HG03442 (cell line): Measurements from ENCODE around the gene MED17.

ENCODE experiments used
- ATAC-seq: cut with Tn5 transposase; IDR thresholded peaks from one replicate; pipeline ENCODE4 v1.9.1; 2021; ENCODE audit warnings: mild to moderate bottlenecking, moderate library complexity; ENCODE audit not compliant: unreplicated experiment

The MED17 gene

DNA sequence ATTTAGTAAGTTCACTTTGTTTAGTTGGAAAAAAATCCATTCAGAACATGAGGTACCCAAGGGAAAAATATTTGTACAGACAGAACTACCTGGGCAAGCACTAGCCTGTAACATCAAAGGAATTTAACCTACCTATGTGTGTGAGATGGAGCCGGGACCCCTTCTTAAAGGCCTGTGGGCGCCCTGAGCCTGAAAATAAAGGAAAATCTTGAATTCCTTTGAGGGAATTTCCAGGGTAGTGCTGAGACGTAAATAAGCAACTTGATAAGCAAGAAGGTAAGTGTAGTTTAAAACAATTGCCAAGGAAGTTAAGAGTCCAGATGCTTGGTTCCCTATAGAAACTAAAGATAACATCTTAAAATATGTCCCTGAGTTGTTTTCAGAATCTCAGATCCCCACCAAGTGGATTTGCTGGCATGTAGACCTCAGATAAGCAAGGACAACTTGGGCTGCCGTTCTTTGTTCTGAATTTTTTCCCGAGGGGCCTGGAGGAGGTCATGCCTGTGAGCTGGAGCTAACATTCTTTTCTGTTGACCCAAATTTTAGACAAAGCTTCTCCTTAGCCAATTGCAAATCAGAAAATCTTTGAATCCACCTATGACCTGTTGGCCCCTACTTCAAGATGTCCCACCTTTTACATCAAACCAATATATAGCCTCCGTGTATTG lies 31.0 kb downstream of the MED17 start:
- no peak for ATAC-seq

DNA sequence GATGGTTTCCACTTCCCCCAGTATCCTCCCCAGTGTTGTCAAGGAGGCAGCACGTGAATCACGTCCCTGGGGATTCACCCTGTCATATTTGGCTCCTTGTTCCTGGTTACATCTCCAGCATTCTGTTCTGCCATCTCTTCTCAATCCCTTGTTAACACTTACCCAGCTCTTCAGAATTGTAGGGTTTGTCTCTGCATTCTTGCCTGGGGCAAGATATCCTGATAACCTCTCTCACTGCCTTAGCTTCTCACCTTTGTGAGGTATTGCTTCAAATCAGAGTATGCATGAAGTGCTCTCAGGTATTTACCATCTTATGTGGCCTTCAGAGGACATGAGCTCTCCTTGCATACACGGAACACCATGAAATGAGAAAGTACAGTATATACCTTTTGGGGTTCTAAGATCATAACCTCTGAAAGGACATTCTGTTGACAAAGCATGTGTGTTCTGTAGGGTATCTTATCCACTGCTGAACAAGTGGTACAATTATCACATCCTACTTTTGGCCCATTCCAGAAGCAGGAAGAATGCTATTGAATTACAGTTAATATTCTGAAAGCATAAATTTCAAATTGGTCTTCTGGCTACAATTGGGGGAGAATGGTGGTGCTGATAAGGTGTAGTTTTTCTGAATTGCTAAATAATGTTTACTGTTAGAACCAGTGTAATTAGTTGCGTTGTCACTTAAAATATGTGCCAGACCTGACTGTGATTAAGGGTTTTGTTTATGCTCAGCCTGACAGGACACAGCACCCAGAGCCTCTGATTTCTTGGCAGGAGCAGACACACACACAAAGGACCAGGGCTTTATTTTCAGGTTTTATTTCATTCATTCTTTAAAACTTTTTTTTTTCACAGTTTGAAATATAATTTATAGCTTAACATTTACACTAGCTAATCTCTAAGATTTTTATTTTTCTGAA lies 33.6 kb downstream of the MED17 start:
- no peak for ATAC-seq

DNA sequence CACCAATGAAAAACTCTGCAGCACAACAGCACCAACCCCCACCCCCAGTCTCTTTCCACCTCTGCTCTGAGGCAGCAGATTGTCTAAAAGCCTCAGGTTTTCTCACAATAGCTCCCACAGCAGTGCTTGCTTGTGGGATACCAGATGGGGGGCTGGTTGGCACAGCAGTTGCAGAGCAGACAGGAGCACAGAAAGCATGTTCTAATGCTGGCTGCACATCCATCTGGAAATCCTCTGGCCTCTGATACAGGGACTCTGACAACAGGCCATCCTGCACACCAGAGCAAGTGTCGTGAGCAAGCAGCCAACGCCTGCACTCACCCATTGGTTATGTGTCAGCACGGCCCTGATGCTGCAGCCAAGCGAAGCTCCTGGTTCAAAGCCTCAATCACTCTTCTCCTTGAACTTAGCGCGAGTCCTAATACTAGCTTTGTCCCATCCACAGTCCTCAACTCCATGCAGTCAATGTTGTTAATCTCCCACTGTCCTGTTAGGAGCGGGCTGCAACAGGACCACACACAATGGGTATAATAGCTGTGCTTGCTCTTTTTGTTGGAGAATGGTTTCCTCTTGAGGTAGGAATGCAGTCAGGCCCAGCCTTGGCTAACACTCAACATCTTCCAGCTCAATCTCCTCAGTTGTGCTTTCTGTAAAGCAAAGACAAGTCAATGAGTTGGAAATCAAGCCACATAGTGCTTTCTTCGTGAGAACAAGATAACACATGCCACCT lies 36.0 kb downstream of the MED17 start:
- no peak for ATAC-seq

DNA sequence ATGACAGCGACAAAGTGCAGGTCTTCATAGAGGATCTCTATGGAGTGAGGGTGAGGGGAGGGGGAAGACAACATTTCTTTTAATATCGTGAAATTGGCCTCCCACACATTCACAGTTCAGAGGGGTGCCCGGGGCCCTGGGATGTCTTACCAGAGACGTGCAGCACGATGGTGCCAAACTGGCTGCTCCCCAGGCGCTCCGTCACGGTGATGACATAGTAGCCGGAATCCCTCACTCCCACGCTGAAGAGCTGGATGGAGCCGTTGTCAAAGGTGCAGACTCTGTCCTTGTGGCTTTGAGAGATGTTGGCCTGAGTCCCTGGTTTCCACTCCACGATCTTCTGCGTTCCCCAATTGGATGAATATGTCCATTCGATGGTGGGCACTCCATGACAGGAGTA lies 36.8 kb downstream of the MED17 start:
- no peak for ATAC-seq

DNA sequence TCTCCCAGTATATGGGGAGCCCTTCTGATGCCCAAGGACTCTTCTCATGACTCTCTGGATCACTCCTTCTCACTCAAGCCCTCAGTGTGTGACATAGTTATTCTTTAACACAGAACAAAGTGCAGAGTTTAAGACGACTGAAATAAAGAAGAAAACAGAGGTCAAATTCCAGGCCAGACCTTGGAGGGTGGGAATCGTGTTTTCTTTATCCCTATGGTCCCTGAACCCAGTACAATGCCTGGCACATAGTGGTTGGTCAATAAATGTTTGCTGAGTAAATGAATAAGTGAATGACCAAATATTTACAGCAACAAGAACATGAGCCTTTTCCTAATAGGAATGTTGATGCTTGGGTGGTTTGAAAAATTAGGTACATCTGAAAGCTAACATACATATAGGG lies 37.5 kb downstream of the MED17 start:
- no peak for ATAC-seq

DNA sequence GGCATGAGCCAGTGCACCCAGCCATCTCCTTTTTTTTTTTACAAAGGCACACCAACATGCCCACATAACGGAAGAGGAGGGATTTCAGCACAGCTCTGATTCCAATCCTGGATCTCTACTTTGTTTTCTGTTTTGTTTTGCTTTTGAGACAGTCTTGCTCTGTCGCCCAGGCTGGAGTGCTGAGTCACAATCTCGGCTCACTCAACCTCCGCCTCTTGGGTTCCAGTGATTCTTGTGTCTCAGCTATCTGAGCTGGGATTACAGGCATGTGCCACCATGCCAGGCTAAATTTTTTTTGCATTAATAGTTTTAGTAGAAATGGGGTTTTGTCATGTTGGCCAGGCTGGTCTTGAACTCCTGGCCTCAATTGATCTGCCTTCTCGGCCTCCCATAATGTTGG lies 38.3 kb downstream of the MED17 start:
- no peak for ATAC-seq

DNA sequence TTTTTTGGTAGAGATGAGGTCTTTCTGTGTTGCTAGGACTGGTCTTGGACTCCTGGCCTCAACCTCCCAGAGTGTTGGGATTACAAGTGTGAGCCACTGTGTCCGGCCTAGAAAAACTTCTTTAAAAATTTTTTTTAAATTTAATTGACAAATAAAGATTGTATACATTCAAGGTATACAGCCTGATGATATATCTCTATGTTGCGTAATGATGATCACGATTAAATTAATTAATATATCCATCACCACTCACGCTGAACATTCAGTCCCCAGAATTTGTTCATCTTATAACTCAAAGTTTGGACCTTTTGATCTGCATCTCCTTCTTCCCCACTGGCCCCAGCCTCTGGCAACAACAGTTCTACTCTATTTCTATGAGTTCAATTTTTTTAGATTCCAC lies 39.1 kb downstream of the MED17 start:
- no peak for ATAC-seq

DNA sequence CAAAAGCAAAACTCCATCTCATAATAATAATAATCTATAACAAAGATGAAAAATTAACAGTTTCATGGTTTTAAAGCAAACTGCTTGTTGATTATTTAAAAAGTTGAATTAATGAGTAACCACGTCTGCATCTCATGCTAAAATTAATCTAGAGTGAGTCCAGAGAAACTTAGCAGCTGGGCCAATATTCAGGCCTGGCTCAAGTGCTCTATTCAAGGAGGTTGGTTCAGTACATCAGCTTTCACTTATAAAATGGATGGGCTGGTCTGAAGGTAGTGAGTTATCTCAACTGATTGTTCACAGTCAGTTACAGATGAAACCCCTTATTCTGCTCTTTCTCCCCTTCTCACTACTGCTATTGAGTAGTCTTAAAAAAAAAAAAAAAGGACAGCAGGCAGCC lies 43.3 kb downstream of the MED17 start:
- no peak for ATAC-seq

DNA sequence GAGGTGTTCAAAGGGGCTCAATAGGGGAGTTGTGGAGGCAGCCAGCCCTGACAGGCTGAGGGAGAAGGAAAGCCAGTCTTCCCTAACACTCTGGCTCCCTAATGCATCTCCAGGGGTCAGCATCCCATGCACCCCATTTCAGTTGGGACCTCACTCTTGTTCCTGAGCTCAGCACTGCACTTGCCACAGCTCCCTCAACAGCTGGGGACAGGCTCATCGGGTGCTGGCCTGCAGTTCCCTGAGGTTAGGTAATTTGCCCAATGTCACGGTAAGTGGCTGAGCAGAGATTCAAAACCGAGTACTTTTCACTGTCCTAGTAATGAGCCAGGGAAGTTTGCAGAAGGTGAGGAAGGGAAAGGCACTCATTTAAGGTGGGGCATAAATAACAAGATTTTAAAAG lies 45.5 kb downstream of the MED17 start:
- ATAC-seq: no peak

DNA sequence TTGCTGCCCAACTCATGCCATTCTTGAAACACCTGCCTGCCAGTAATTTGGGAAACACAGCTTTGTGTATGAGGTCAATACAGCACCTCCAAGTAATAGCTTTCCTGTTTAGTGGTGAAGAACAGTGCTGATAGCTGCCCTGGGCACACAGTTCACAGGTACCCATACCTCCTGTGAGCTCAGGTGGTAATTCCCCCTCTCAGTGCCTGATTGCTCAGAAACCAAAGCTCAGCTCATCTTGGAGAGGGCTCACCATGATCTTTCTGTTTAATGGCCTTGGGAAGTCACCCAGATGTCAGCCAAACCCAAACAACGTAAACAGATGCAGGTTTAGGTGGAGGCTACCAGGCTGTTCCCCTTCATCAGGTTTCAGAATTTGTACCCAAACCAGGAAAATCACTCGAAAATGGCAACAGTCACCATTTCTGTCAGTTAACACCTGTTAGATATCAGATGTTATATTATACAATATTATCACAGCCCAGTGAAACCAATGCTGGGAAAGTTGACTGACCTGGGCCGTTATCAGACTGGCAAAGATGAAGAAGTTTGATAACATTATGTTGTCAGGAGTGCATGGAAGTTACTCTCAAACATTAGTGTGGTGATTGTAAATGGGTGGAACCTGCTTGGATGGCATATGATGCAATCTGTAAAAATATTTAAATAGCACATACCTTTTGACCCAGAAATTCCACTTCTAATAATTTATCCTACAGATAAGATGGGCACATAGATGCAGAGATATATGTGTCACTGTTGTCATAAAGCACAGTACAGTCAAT lies 47.5 kb downstream of the MED17 start:
- no peak for ATAC-seq

DNA sequence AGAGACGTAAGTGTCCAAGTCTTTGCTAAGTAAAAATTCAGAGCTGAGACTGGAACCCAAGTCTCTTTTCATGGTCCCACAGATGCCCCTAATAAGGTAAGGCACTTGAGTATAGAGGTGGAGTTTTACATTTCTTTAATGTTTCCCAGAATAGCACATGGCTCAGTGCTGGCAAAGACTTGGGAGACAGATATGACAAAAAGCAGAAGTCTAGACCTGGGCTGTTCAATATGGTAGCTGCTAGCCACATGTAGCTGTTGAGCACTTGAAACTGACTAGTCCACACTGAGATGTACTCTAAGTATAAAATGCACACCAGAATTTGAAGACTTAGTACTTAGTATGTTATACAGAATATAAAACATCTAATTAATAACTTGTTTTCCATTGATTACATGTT lies 48.7 kb downstream of the MED17 start:
- no peak for ATAC-seq

DNA sequence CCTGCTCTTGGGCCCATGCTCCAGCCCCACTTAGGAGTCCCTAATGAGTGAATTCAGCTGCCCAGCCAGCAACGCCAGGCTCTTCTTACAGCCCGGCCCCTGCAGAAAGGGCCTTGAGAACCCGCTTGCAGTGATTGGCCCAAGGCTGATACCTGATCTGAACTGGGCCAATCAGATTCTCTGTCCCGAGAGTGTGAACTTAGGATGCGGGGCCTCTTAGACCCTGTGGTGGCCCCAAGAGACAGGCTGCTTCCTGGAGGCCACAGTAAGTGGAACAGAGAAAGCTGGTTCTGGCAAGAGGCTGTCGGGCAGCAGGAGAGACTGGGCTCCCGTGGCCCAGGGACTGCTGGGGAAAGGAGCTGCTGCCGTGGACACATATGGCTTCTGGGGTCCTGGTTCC lies 54.9 kb downstream of the MED17 start:
- no peak for ATAC-seq

DNA sequence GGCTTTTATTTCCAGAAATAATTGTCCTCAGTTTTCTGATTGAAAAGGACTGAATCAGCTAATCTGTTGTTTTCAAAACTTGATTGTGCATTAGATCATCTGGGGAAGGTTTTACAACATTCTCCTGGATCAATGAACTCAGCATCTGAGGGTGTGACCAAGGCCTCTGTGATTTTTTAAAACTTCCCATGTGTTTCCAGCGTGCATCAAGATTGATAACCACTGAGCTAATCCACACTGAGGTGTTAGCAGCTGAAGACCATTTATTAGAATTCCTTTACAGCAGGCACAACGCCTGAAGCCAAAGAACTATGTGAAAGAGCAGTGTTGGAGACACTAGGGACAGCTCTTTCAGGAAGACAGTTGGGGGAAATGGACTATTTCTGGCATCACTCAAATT lies 56.1 kb downstream of the MED17 start:
- no peak for ATAC-seq

DNA sequence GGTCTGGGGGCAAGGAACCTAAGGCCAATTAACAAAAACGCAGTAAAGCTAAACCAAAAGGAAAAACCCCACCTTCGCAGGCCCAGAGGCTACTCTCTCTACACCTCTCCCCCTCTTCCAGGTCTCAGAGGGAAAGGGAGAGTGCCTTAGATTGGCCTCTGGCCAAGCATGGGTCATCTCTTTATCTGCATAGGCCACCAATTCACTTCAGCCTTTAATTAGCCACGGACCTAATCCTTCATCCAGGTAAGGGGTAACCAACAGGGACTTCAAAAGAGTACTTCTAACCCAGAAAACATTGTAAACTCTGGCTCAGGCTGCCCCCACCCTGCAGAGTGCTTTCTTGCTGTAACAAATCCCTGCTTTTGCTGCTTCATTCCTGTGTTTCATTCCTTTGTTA lies 56.9 kb downstream of the MED17 start:
- ATAC-seq: no peak

DNA sequence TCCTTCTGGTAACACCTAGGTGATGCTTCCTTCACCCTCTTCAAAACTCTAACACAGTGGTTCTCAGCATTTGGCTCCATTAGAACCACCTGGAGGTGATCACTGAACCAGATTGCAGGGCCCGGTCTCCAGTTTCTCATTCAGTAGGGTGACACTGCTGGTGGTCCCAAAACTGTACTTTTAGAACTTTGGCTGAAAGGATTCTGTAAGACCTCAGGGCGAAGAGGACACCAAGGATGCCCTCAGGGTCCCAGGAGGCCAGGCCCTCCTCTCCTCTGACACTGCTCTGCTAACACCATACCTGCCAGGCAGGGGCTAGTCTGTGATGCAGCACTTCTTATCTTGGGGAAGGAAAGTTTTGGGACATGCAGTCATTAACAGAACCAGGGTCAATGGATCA lies 57.4 kb downstream of the MED17 start:
- ATAC-seq: no peak

DNA sequence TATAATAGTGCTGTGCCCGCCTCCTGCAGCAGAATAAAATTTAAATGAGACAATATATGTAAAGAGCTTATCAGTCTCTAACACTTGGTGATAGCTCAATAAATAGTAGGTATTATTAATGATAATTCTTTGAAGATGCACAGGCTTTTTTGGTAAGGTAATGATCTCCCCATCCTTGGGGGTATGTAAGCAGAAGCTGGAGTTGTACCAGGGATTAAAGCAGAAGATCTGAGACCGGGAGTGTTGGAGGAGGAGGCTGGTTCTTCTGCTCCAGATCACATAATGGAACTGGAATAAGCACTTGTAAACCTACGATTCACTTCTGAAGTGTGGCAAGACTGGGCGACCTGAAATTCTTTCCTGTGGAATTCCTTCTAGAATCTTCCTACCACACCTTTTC lies 58.0 kb downstream of the MED17 start:
- ATAC-seq: no peak

DNA sequence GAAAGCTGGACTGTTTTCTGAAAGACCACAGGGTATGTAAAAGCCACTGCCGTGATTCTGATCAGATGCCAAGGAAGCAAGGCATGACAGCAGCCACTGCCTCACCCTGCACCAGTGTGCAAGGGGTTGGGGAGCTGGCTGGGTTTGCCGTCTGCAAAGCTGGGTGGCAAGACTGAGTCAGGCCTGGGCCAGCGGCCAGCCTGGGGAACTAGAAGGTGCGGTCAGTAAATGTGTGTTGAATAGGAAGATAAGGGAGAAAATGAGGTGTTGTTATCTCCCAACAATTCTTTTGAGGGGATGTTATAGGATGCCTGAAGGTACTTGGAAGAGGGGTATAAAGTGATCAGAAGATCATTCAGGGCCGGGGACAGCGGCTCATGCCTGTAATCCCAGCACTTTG lies 58.4 kb downstream of the MED17 start:
- no peak for ATAC-seq

DNA sequence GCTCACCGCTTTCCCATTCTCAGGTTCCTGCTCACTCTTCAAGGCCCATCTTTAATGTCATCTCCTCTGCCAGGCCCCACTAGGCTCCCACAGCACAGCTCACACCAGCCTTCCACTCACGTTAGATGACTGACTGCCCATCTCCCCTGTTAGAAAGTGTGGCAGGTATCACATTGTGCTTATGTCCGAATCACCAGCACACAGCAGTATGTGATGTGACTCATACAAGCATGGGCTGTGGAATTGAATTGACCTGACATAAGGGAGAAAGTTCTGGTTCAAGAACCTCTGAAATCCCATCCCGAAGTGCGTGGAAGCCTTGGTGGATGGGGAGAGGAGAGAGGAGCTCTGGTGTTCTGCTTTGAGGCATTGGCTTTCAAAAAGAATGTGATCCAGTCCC lies 59.8 kb downstream of the MED17 start:
- no peak for ATAC-seq

DNA sequence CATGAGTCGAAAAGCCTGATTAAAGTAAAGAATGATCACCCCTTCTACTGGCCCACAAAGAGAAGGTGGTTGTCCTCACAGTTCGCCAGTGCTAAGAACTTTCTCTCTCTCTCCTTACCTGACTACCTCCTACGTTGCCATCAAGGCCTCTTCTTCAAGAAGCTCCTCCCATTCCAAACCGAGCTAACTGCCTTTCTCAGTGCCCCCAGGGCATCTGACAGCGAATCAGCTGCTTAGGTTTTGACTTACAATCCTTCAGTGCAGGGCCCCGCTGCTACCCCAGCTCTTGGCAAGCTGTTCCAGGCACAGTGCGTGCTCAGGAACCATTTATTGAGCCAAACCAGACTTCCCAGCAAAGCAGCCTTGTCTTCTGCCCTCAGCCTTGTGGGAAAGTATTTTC lies 60.5 kb downstream of the MED17 start:
- no peak for ATAC-seq

DNA sequence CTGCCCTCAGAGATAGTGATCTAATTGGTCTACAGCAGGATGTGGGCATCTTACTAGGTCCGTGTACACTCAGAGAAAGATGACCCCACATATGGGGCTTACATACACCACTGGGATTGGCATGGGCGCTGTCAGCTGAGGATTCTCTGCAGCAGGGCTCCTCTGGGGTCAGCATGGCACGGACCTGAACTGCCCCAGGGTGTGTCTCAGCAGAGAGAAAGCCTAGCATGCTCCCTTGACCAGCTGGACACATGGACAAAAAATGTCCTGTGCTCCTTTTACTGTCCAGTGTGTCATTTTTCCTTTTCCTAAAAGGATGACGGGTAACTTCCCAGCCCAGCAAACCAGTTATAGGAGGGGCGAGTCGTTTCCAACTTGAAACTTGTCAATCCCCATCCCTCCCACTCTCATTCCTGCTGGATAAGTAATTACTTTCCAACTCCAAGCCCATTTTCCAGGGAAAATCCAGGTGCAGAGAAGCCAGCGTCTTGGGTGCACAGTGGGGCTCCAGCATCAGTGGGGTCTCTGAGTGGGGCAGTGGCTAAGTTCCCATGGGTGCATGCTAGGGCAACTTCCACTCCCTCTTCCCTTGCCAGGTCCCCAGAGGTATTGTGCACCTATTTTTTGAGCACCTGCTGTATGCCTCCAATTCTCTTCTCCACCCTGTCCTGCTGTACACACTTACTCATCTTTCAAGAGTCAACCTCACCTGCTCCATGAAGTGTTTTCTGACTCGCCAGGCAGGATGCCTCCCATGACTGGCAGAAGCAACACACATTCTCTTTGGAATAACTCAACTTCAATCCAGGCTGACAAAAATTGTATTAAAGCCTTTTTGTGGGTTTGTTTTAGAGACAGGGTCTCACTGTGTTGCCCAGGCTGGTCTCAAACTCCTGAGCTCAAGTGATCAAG lies 61.4 kb downstream of the MED17 start:
- ATAC-seq: no peak
